ENCODE measurements around the gene EFCAB14.

DNA sequence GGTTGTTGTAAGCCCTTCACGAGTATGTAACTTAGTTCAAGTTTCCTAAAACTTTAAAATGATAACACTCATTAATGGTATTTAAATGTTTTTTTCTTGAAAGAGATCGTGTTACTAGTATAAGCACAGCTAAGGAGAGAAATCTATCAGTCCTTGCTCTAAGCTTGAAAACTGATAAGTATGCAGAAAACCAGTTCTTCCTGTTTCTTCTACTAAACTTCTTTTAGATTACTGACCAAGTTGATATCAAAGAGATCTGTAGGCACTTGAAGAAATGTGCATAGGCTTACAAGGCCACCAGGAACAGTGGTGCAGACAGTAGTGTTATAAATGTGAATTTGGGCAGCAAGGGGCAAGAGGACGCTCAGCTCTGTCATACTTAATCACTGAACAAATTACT is 3.9 kb downstream of the EFCAB14 start:
- TF ChIP-seq, protein P1, sequence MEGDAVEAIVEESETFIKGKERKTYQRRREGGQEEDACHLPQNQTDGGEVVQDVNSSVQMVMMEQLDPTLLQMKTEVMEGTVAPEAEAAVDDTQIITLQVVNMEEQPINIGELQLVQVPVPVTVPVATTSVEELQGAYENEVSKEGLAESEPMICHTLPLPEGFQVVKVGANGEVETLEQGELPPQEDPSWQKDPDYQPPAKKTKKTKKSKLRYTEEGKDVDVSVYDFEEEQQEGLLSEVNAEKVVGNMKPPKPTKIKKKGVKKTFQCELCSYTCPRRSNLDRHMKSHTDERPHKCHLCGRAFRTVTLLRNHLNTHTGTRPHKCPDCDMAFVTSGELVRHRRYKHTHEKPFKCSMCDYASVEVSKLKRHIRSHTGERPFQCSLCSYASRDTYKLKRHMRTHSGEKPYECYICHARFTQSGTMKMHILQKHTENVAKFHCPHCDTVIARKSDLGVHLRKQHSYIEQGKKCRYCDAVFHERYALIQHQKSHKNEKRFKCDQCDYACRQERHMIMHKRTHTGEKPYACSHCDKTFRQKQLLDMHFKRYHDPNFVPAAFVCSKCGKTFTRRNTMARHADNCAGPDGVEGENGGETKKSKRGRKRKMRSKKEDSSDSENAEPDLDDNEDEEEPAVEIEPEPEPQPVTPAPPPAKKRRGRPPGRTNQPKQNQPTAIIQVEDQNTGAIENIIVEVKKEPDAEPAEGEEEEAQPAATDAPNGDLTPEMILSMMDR (optimal IDR thresholded peaks at IDR 0.05 in 1 of 3, IDR thresholded peaks at IDR 0.05 in 1 of 3, conservative IDR thresholded peaks at IDR 0.05 in 1 of 3; ENCODE audit: extremely low read depth in 1 of 3, insufficient read depth in 2 of 3, low read length in 3 of 3) = no peak
- TF ChIP-seq EZH2 (IDR thresholded peaks at IDR 0.05; ENCODE audit: low read length) = no peak

All from keratinocyte (primary cell).